HG02870 (cell line): ENCODE measurements around the gene CCDC120.

Experiments
- ATAC-seq: cut with Tn5 transposase; IDR thresholded peaks from one replicate; pipeline ENCODE4 v1.9.1; 2021; ENCODE audit warnings: mild to moderate bottlenecking, moderate library complexity; ENCODE audit not compliant: unreplicated experiment

The CCDC120 gene, protein sequence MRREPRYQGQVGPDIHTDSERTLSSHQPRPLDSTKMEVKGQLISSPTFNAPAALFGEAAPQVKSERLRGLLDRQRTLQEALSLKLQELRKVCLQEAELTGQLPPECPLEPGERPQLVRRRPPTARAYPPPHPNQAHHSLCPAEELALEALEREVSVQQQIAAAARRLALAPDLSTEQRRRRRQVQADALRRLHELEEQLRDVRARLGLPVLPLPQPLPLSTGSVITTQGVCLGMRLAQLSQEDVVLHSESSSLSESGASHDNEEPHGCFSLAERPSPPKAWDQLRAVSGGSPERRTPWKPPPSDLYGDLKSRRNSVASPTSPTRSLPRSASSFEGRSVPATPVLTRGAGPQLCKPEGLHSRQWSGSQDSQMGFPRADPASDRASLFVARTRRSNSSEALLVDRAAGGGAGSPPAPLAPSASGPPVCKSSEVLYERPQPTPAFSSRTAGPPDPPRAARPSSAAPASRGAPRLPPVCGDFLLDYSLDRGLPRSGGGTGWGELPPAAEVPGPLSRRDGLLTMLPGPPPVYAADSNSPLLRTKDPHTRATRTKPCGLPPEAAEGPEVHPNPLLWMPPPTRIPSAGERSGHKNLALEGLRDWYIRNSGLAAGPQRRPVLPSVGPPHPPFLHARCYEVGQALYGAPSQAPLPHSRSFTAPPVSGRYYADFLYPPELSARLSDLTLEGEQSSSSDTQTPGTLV

DNA sequence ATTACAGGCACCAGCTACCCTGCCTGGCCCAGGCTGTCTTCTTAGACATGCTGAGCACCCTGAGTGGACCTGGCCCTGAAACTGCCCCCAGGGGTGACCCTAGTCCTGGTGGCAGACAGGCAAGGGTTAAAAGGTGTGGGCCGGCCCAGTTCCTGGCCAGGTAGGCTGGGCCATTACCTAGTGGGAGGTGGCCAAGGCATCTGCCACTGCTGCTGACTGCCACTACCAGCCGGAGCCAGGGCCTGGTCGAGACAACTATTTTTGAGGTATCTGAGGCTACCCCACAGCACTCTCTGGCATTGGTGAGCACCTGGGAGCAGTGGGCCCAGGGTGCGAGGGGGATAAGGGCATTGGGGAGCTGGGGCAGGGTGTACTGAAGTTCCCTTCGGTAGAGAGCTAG, at the start of gene CCDC120:
TSS of gene CCDC120 (plus strand) at position 206 of the 400 bp plus-strand sequence. CDS start 3,043 bp downstream, outside the sequence.
- ATAC-seq = no peak

GRCh38 chrX:49019050-49019449, 39.7 kb upstream of the CCDC120 start:
- ATAC-seq = no peak

DNA sequence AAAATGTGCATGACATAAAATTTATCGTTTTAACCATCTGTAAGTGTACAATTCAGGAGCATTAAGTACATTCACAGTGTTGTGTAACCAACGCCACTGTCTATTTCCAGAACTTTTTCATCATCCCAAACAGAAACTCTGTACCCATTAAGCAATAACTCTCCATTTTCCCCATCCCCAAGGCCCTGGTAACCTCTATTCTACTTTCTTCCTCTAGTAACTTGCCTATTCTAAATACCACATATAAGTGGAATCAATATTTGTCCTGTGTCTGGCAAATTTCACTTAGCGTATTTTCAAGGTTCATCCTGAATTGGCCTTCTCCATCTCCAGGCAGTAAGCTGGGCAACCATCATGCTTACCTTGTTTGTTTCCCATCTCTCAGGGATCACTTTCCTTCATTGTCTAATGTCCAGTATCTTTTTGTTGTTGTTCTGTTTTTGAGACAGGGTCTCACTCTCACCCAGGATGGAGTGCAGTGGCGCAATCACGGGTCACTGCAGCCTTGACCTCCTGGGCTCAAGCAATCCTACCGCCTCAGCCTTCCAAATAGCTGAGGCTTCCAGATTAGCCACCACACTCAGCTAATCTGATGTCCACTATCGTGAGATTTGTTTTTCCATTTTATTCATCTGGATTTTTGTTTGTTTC, 39.1 kb upstream of the CCDC120 start:
- no peak for ATAC-seq

DNA sequence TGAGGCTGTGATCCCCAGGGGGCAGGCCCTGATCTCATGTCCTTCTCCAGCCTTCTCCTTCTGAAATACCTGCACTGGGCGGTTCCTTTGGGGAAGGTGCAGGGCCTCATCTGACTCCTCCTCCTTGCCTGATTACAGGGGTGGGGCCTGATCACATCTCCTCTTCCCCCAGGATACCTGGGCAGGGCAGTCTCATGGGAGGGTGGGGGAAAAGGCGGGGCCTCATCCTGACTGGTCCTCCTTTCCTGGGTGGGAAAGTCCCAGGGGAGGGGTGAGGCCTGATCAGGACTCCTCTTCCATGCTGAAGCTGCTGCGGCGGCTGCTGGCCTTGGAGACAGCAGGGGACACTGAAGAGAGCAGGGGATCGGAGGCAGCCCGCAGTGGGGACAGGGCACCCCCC, 28.9 kb upstream of the CCDC120 start:
- ATAC-seq = no peak

DNA sequence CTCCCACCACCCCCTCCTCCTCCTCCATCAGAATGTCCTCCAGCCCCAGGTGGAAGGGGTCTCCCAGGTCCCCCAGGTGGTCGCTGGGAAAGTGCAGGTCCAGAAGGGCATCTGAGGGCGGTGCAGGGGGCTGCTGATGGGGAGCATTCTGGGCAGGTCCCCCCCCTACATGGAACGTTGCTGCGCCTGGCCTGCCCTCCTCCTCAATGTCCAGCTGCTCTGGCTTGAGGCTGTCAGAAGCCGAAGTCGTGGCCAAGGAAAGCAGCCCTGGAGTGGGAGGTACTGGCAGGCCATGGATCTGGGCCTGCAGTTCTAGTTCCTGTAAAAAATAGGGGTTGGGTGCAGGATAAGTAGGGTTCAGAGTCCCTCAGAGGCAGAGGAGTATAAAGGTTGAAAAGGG, 28.5 kb upstream of the CCDC120 start:
- ATAC-seq = no peak

- ATAC-seq = no peak
Measured at GRCh38 chrX:49037883-49038475, 20.8 kb upstream of the CCDC120 start.

DNA sequence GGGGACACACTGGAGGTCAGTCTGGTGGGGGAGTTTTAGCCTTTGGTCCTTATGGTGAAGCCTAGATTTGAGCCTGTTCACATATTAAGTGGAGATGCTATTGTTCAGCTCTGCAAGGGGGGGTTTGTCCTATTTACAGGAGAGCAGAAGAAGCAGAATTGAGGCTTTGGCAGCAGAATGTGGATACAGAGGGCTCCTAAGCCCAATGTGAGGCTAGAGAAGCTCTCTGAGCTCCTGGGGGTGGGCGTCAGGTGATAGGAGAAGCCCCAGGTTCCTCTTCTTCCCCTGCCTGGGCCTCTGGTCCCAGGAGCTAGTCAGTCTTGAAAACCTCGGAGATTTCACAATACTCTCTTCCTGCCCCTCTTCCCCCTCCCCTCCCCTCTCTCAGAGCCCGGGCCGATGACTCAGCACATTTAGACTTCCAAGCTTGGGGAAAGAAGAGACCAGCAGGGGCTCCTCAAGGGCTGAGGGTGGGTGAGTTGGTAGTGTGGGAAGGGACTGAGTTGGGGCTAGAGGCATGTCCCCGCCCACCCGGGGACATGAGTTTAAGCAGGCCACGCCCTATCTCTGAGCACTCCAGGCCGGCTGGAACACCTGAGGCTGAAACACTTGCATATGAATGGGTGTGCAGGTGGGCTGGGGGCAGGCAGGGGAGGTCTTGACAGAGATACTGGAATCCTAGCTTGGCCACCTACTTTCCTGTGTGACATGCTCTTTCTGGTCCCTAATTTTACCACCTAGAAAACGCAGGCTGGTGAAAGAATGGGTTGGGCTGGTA, 19.0 kb upstream of the CCDC120 start:
- ATAC-seq = no peak

- ATAC-seq = no peak
Measured at GRCh38 chrX:49040376-49040955, 18.3 kb upstream of the CCDC120 start.

DNA sequence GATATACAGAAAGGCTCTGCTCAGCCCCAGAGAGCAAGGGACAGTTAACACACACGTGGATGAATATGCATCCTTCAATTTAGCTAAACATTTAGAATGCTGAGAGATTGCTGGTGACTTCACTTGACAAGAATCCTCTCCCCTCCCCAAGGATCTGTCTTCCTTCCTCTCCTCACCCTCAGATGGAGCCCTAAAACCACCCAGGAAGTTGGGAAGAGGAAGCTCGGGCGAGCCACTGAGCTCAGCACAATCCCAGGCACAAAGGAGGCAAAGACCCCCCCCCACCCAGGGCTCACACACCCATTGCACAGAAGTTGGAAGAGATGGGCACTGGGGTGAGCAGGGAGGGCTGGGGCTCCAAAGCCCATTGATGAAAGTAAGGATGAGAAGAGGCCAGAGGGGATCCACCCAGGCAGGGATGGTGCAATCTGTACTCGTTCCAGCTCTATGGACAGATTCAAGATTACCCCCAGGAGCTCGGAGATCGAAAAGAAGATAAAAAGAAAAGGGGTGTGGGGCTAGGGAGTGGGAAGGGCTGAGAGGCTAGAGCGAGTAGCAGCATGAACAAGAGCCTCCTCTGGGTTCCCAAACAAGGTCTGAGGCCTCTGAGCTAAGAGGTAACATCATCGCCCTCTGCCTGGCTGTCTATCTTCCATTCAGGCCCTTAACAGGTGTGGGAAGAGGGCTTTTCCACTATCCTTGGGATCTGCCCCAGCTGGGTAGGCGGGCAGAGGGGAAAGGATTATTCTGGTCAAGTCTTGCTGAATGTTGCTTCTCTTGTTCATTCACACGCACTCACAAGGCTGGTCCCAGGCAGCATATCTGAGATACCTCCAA, 16.8 kb upstream of the CCDC120 start:
- no peak for ATAC-seq

DNA sequence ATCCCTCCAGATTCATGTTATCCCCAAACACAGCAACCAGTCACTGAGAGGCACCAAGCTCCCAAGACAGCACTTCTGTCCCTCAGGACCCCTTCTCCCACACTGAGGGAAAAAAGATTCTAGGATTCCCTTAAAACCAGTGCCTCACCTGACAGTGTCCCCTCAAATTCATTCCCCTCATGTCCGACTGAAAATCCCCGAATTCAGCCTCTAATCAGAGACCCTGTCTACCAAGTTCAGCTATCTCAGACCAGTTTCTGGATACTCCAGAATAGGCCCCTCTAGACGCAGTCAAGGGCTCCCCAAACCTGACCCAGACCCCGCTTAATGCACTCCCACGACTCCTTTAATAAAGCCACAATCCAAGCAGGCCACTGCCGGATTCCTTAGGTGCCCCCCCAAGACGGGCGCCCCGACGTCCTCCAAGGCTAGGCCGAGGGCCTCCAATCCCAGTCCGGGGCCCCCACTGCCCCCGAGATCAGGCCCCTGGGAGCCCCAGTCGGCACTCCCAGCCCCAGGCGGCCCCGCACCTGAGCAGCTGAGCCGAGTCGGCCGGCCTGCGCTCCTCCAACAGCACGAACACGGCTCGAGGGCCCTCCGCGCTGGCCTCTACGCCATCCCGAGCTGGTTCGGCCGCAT, 16.1 kb upstream of the CCDC120 start:
- no peak for ATAC-seq

GRCh38 chrX:49043220-49043986, 15.4 kb upstream of the CCDC120 start, which contains the start of gene TFE3:
TSS of gene TFE3 (minus strand) at chrX:49043357. CDS start at chrX:49043226, 131 bp downstream.
- peak; percentile 82 for ATAC-seq

DNA sequence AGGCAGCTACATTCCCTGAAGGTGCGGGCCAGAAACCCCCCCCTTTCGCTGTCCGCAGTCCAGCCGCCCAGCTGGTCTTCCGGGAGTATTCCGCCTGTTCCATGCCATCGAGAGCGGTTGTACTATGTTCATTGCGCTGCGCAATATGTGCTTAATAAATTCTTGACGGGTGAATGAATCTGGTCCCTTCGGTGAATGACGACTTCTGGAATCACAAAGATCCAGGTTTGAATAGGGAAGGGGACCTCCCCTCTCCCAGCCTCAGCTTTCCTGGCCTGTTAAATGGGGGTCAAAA, 14.9 kb upstream of the CCDC120 start:
- ATAC-seq = no peak

DNA sequence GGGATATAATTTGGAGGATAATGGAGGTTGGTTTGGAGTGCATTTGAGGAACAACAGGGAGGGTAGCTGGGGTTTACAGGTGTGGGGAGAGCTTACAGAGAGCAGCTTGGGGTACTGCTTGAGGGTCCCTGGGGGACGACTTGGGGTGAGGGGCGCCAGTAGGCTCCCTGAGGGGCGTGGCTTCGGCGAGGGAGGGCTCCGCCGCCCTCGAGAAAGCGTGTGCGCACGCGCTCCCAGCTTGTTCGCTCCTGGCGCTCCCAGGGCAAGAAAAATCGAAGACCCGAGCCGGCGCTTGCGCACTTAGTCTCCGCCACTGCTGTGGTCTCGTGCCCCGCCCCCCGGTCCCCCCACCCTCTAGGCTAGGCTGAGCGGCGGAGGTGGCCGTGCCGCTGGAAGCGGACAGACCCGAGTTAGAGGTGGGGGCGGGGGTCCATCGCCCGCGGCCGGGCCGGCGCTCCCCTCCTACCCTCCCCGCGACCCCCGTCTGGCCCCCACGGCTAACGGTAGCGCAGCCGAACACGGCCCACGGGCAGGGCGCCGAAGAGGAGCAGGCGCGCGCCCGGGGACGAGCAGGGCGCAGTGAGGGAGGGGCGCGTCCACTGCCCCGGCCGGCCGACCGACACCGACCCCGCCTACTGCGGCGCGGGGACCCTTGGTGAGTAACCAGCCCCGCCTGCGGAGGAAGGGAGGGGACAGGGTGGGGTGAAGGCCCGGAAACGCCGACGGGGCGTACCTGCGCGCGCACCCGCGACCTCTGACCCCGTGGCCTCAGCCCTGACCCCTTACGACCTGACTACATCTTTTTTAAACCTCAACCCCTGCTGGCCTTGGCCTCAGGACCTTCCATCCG, 5.4 kb upstream of the CCDC120 start:
- no peak for ATAC-seq

GRCh38 chrX:49054073-49054762, 4.6 kb upstream of the CCDC120 start:
- no peak for ATAC-seq

- no peak for ATAC-seq
Measured at GRCh38 chrX:49059201-49059600, 402 bp downstream of the CCDC120 start.

DNA sequence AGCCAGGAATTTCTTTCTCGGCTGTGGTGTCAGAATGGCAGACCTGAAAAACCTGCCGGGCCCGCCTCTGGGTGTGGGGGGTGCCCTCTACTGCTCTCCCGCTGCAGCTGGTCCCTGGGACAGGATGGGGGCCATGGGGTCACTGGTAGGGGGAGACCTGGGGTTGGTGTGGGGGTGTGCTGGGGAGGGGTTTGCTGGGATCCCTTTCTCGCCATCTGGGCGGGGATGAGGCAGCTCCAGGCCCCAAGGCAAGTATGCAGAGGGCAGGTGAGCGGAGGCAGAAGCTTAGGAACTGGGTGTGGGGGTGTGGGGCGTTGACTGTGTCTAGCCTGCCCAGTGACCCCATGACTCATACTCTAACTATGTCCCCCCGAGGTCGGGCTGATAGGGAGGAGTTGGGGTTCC, 884 bp downstream of the CCDC120 start:
- ATAC-seq = no peak

- no peak for ATAC-seq
Measured at GRCh38 chrX:49060914-49061313, 2.1 kb downstream of the CCDC120 start.
